HCT116 (cell line): ENCODE data around the gene RCL1. TPM values are rescaled to one million over a fixed set of nuclear protein-coding genes. Genes with fewer than 3 reads are reported as not detected.

Experiments
- ATAC-seq: fragments of 200-7000 bp; cut with Tn5 transposase; 2 replicates; pipeline ENCODE4 v1.9.1; 2020; ENCODE audit warnings: mild to moderate bottlenecking, moderate library complexity
- BruUV-seq: library from RNA; stranded (reverse); fragments of 400-500 nt; replicated peaks from 2 replicates; lab custom pipeline; 2021; lab: Mats Ljungman, UMichigan
- CTCF ChIA-PET: fragments of 300-600 bp; sonication (Branson Sonifier 250); formaldehyde crosslinking; loops from one replicate; lab custom pipeline; 2021; ENCODE audit warnings: antibody characterized with exemption; lab: Charles Lee
- POLR2A ChIA-PET: fragments of 300-600, 350-600 bp; sonication (Branson Sonifier 250); formaldehyde crosslinking; loops from one replicate; lab custom pipeline; 2021; ENCODE audit warnings: antibody characterized with exemption; lab: Charles Lee
- RAD21 ChIA-PET, 2 experiments: fragments of 300-600 bp; sonication (Branson Sonifier 250); formaldehyde crosslinking; loops; one replicate each; lab custom pipeline; 2023; ENCODE audit warnings: low total read pairs in 2 of 2; ENCODE audit not compliant: uncharacterized antibody in 2 of 2, unreplicated experiment in 2 of 2, low non-redundant PET in 1 of 2; lab: Charles Lee
- DNase-seq: peaks from one replicate; pipeline ENCODE4 v3.0.0-alpha.2; 2010; ENCODE audit warnings: low read depth, low spot score
- H2AFZ ChIP-seq: fragments of 200-600 bp; shearing (Covaris generic), sonication (generic); 2 replicates; pipeline ENCODE4 v1.6.1; 2017; ENCODE audit warnings: low read depth, mixed run types, mixed read lengths, antibody characterized with exemption, low read length; ENCODE audit not compliant: poor library complexity, severe bottlenecking
- H3K27ac ChIP-seq: 2 replicates; pipeline ENCODE4 v1.5.1; 2012; ENCODE audit warnings: low read depth, low read length
- H3K27me3 ChIP-seq: fragments of 200-600 bp; sonication (generic); 2 replicates; pipeline ENCODE4 v1.6.1; 2016; ENCODE audit warnings: mixed run types, low read length, mixed read lengths; ENCODE audit not compliant: insufficient read depth
- H3K36me3 ChIP-seq, 2 experiments: fragments of 200-500 bp in 1 of 2; fragments of 200-600 bp in 1 of 2; sonication (Bioruptor generic) in 1 of 2; sonication (generic) in 1 of 2; 2 replicates each; pipeline versions ENCODE4 v1.5.1 to v1.6.1; 2014 to 2016; ENCODE audit warnings: low read length in 2 of 2, inconsistent platforms in 1 of 2, mixed read lengths in 1 of 2, mixed run types in 1 of 2; ENCODE audit not compliant: insufficient read depth in 2 of 2, control insufficient read depth in 1 of 2
- H3K4me1 ChIP-seq, 2 experiments: fragments of 200-600 bp in 1 of 2; sonication (generic) in 1 of 2; 2 replicates each; pipeline versions ENCODE4 v1.5.1 to v1.6.1; 2012 to 2017; ENCODE audit warnings: low read length in 2 of 2, inconsistent platforms in 1 of 2, mild to moderate bottlenecking in 1 of 2, mixed read lengths in 1 of 2, mixed run types in 1 of 2, moderate library complexity in 1 of 2; ENCODE audit not compliant: insufficient read depth in 2 of 2, control insufficient read depth in 1 of 2
- H3K4me2 ChIP-seq: fragments of 200-600 bp; sonication (generic); 2 replicates; pipeline ENCODE4 v1.6.1; 2017; ENCODE audit warnings: mixed run types, low read length, mixed read lengths
- H3K4me3 ChIP-seq, 2 experiments: fragments of 200-600 bp in 1 of 2; sonication (generic) in 1 of 2; replicated peaks in 1 of 2; 2 replicates each; pipeline ENCODE4 v1.5.1; 2011 to 2016; ENCODE audit warnings: low read length in 2 of 2, control low read depth in 1 of 2, low read depth in 1 of 2, mild to moderate bottlenecking in 1 of 2, mixed read lengths in 1 of 2, mixed run types in 1 of 2
- H3K79me2 ChIP-seq: fragments of 200-600 bp; sonication (generic); 2 replicates; pipeline ENCODE4 v1.6.1; 2017; ENCODE audit warnings: mild to moderate bottlenecking, mixed run types, low read length, moderate library complexity, mixed read lengths; ENCODE audit not compliant: insufficient read depth
- H3K9ac ChIP-seq: fragments of 200-600 bp; sonication (generic); 2 replicates; pipeline ENCODE4 v1.6.1; 2016; ENCODE audit warnings: low read length, mixed read lengths
- H3K9me2 ChIP-seq: fragments of 200-600 bp; sonication (generic), shearing (Covaris generic); 2 replicates; pipeline ENCODE4 v1.6.1; 2017; ENCODE audit warnings: mixed run types, mild to moderate bottlenecking, moderate library complexity; ENCODE audit not compliant: insufficient read depth
- H3K9me3 ChIP-seq, 2 experiments: fragments of 200-500 bp in 1 of 2; fragments of 200-600 bp in 1 of 2; sonication (Bioruptor generic) in 1 of 2; sonication (generic) in 1 of 2; 2 replicates each; pipeline ENCODE4 v1.6.1; 2014 to 2017; ENCODE audit warnings: low read length in 2 of 2, mixed read lengths in 2 of 2, inconsistent platforms in 1 of 2, low read depth in 1 of 2, mild to moderate bottlenecking in 1 of 2, mixed run types in 1 of 2, moderate library complexity in 1 of 2; ENCODE audit not compliant: control insufficient read depth in 1 of 2, insufficient read depth in 1 of 2
- H4K20me1 ChIP-seq: fragments of 200-600 bp; sonication (generic), shearing (Covaris generic); 2 replicates; pipeline ENCODE4 v1.6.1; 2017; ENCODE audit warnings: mixed run types, mild to moderate bottlenecking, moderate library complexity; ENCODE audit not compliant: insufficient read depth
- ATF3 ChIP-seq: IDR thresholded peaks from 2 replicates; pipeline ENCODE4 v1.6.1; 2012
- CBX3 ChIP-seq: IDR thresholded peaks from 2 replicates; pipeline ENCODE4 v1.6.1; 2012; ENCODE audit warnings: low read depth
- CEBPB ChIP-seq: IDR thresholded peaks from 2 replicates; pipeline ENCODE4 v1.6.1; 2012; ENCODE audit warnings: low read depth
- EGR1 ChIP-seq: IDR thresholded peaks from 2 replicates; pipeline ENCODE4 v1.6.1; 2012; ENCODE audit warnings: low read depth
- JUND ChIP-seq: IDR thresholded peaks from 2 replicates; pipeline ENCODE4 v1.6.1; 2012
- MAX ChIP-seq: IDR thresholded peaks from 2 replicates; pipeline ENCODE4 v1.6.1; 2012
- POLR2A ChIP-seq: IDR thresholded peaks from 2 replicates; pipeline ENCODE4 v1.7.0; 2011; ENCODE audit warnings: borderline replicate concordance; ENCODE audit not compliant: insufficient read depth, insufficient read length; ENCODE audit errors: extremely low read depth
- POLR2AphosphoS5 ChIP-seq: IDR thresholded peaks from 2 replicates; pipeline ENCODE4 v1.6.1; 2011; ENCODE audit warnings: mild to moderate bottlenecking, low read depth, low read length, moderate library complexity
- RAD21 ChIP-seq: IDR thresholded peaks from 2 replicates; pipeline ENCODE4 v1.6.1; 2012; ENCODE audit warnings: low read depth, mild to moderate bottlenecking
- SIN3A ChIP-seq: IDR thresholded peaks from 2 replicates; pipeline ENCODE4 v1.6.1; 2012; ENCODE audit warnings: low read depth
- intact Hi-C: fragments of 100-400 bp; cut with micrococcal nuclease; formaldehyde crosslinking; loops from 2 replicates; pipeline ENCODE4 v1.10.0; 2022
- total RNA-seq: library from RNA; stranded (reverse); gene quantifications from one replicate; pipeline ENCODE4 v1.2.1, GENCODE V29; 2021; ENCODE audit not compliant: unreplicated experiment
- TF ChIP-seq, protein P1 (sequence below): IDR thresholded peaks from 2 replicates; pipeline ENCODE4 v1.6.1; 2012; ENCODE audit warnings: low read depth
- TF ChIP-seq, protein P2 (sequence below): IDR thresholded peaks from 2 replicates; pipeline ENCODE4 v1.6.1; 2011; ENCODE audit warnings: mild to moderate bottlenecking, low read length, moderate library complexity; ENCODE audit not compliant: insufficient replicate concordance; ENCODE audit errors: extremely low read depth

RCL1 gene
- total RNA-seq, 1 experiment from 2014 or later, result 29.9 TPM

- Histone ChIP-seq H3K36me3 (no peaks in the 10 kb centered on the region), H3K4me1 (peaks cover 0 to 4% of the 10 kb centered on the region in 2 experiments; a peak in 1 of 4 replicates), H4K20me1 (no peaks in the 10 kb centered on the region), H3K9me3 (no peaks in the 10 kb centered on the region), H3K4me2 (no peak overlapping the region), H3K27ac (no peak overlapping the region), H3K4me3 (no peak overlapping the region), H3K27me3 (no peaks in the 10 kb centered on the region), H3K9ac (no peak overlapping the region), H2AFZ (no peak overlapping the region), H3K79me2 (no peaks in the 10 kb centered on the region), H3K9me2 (no peaks in the 10 kb centered on the region)
- DNase-seq (no peak), ATAC-seq (no peak)
- ChIA-PET CTCF (no interaction called here), POLR2A (no interaction called here), RAD21 (no interaction called here)
- no peak for TF ChIP-seq JUND
- TF ChIP-seq RAD21, result no peak
- TF ChIP-seq ATF3, result no peak
- no TSS peak for BruUV-seq
- intact Hi-C loops, result no loop called here
Observed at GRCh38 chr9:4890242-4890641, 97.5 kb downstream of the RCL1 start.

DNA sequence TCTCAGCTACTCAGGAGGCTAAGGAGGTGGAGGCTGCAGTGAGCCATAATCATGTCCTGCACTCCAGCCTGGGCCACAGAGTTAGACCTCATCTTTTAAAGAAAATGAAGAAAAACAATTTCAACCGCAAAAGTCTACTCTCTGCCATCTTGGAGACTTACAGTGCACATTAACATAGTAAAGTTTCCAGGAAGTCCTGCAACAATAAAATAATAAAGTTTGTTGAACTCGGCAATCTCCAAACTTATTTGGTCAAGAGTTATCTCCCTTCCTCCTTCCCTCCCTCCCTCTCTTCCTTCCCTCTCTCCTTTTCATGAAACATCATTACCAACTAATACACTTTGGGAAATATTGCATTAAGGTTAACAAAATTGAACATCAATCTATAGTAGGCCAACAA is 98.2 kb downstream of the RCL1 start:
- ATAC-seq (no peak), DNase-seq (no peak)
- POLR2A ChIA-PET, result no interaction called here
- no peaks in the 10 kb centered on the region for H3K79me2 ChIP-seq
- no peaks in the 10 kb centered on the region for H3K27me3 ChIP-seq
- no peak overlapping the region for H2AFZ ChIP-seq
- no peak overlapping the region for H3K4me3 ChIP-seq
- TF ChIP-seq MAX (no peak), POLR2AphosphoS5 (no peak), ATF3 (no peak), RAD21 (no peak), POLR2A (no peak), CBX3 (no peak), SIN3A (no peak), JUND (no peak), EGR1 (no peak), CEBPB (no peak)
- TF ChIP-seq, protein P1, sequence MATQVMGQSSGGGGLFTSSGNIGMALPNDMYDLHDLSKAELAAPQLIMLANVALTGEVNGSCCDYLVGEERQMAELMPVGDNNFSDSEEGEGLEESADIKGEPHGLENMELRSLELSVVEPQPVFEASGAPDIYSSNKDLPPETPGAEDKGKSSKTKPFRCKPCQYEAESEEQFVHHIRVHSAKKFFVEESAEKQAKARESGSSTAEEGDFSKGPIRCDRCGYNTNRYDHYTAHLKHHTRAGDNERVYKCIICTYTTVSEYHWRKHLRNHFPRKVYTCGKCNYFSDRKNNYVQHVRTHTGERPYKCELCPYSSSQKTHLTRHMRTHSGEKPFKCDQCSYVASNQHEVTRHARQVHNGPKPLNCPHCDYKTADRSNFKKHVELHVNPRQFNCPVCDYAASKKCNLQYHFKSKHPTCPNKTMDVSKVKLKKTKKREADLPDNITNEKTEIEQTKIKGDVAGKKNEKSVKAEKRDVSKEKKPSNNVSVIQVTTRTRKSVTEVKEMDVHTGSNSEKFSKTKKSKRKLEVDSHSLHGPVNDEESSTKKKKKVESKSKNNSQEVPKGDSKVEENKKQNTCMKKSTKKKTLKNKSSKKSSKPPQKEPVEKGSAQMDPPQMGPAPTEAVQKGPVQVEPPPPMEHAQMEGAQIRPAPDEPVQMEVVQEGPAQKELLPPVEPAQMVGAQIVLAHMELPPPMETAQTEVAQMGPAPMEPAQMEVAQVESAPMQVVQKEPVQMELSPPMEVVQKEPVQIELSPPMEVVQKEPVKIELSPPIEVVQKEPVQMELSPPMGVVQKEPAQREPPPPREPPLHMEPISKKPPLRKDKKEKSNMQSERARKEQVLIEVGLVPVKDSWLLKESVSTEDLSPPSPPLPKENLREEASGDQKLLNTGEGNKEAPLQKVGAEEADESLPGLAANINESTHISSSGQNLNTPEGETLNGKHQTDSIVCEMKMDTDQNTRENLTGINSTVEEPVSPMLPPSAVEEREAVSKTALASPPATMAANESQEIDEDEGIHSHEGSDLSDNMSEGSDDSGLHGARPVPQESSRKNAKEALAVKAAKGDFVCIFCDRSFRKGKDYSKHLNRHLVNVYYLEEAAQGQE, result no peak
- TF ChIP-seq, protein P2, sequence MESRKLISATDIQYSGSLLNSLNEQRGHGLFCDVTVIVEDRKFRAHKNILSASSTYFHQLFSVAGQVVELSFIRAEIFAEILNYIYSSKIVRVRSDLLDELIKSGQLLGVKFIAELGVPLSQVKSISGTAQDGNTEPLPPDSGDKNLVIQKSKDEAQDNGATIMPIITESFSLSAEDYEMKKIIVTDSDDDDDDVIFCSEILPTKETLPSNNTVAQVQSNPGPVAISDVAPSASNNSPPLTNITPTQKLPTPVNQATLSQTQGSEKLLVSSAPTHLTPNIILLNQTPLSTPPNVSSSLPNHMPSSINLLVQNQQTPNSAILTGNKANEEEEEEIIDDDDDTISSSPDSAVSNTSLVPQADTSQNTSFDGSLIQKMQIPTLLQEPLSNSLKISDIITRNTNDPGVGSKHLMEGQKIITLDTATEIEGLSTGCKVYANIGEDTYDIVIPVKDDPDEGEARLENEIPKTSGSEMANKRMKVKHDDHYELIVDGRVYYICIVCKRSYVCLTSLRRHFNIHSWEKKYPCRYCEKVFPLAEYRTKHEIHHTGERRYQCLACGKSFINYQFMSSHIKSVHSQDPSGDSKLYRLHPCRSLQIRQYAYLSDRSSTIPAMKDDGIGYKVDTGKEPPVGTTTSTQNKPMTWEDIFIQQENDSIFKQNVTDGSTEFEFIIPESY, result no peak
- no peak overlapping the region for H3K4me2 ChIP-seq
- RAD21 ChIA-PET, result no interaction called here
- H3K36me3 ChIP-seq, result no peaks in the 10 kb centered on the region
- H3K27ac ChIP-seq, result no peak overlapping the region
- no peaks in the 10 kb centered on the region for H3K9me2 ChIP-seq
- intact Hi-C loops, result no loop called here
- H3K9ac ChIP-seq, result no peak overlapping the region
- CTCF ChIA-PET, result no interaction called here
- no TSS peak for BruUV-seq
- no peaks in the 10 kb centered on the region for H4K20me1 ChIP-seq
- no peaks in the 10 kb centered on the region for H3K9me3 ChIP-seq
- H3K4me1 ChIP-seq, result peaks cover 0 to 4% of the 10 kb centered on the region in 2 experiments; a peak in 1 of 4 replicates
